Activated CD4-positive, alpha-beta T cell treated with anti-CD3 and anti-CD28 coated beads, Interleukin-10, Interleukin-2, amounts not matched to agents 100 ng/mL and 50 ng/mL, durations not matched to agents 16 hours and 8 hours (primary cell): ENCODE data around the gene MAP4K4.
"Not testable (repeated sequence)": the region's sequence is repeated elsewhere in the genome, so short reads cannot be mapped to it uniquely, and the experiment has no call there.

Experiments
- DNase-seq: peaks from one replicate; pipeline ENCODE4 v3.0.0-alpha.2; 2020

The MAP4K4 gene

GRCh38 chr2:101883860-101884259 is 186.4 kb downstream of the MAP4K4 start:
- peak; percentile 74 for DNase-seq

GRCh38 chr2:101884423-101884822 is 186.9 kb downstream of the MAP4K4 start:
- DNase-seq, result no peak

GRCh38 chr2:101887328-101887727 is 189.8 kb downstream of the MAP4K4 start:
- DNase-seq, result no peak

GRCh38 chr2:101889460-101890098 is 192.1 kb downstream of the MAP4K4 start:
- no peak for DNase-seq

- no peak for DNase-seq
These were observed 194.9 kb downstream of the MAP4K4 start for GRCh38 chr2:101892377-101892776.

GRCh38 chr2:101893681-101894381 is 196.3 kb downstream of the MAP4K4 start:
- DNase-seq, result no peak

- DNase-seq, result no peak
These were observed 197.5 kb downstream of the MAP4K4 start for GRCh38 chr2:101895039-101895438.

GRCh38 chr2:101895819-101896322 is 198.4 kb downstream of the MAP4K4 start:
- no peak for DNase-seq

- no peak for DNase-seq
These were observed 199.8 kb downstream of the MAP4K4 start for GRCh38 chr2:101897301-101897700.

GRCh38 chr2:101899265-101899664 is 201.8 kb downstream of the MAP4K4 start:
- no peak for DNase-seq

- DNase-seq, result peak; percentile 5
These were observed 202.4 kb downstream of the MAP4K4 start for GRCh38 chr2:101899871-101900270.

- DNase-seq, result peak; percentile 83
These were observed 202.9 kb downstream of the MAP4K4 start for GRCh38 chr2:101900375-101900774.

GRCh38 chr2:101901241-101901640 is 203.7 kb downstream of the MAP4K4 start:
- DNase-seq, result no peak

- no peak for DNase-seq
These were observed 204.7 kb downstream of the MAP4K4 start for GRCh38 chr2:101902169-101902568.

GRCh38 chr2:101904916-101905315 is 207.4 kb downstream of the MAP4K4 start:
- DNase-seq, result no peak

GRCh38 chr2:101905746-101906336 is 208.3 kb downstream of the MAP4K4 start:
- DNase-seq, result no peak

- no peak for DNase-seq
These were observed 212.3 kb downstream of the MAP4K4 start for GRCh38 chr2:101909760-101910159.

- peak; percentile 51 for DNase-seq
These were observed 215.0 kb downstream of the MAP4K4 start for GRCh38 chr2:101912545-101912944.

GRCh38 chr2:101921319-101921952 is 223.9 kb downstream of the MAP4K4 start:
- DNase-seq, result no peak

GRCh38 chr2:101921953-101922325 is 224.4 kb downstream of the MAP4K4 start:
- DNase-seq, result no peak

GRCh38 chr2:101924311-101924710 is 226.8 kb downstream of the MAP4K4 start:
- not testable (repeated sequence) for DNase-seq

- DNase-seq, result no peak
These were observed 232.5 kb downstream of the MAP4K4 start for GRCh38 chr2:101930019-101930418.

- peak; percentile 14 for DNase-seq
These were observed 233.3 kb downstream of the MAP4K4 start for GRCh38 chr2:101930847-101931246.

- peak; percentile 43 for DNase-seq
These were observed 233.9 kb downstream of the MAP4K4 start for GRCh38 chr2:101931402-101931801.
